ENCODE results near the gene GKAP1.

DNA sequence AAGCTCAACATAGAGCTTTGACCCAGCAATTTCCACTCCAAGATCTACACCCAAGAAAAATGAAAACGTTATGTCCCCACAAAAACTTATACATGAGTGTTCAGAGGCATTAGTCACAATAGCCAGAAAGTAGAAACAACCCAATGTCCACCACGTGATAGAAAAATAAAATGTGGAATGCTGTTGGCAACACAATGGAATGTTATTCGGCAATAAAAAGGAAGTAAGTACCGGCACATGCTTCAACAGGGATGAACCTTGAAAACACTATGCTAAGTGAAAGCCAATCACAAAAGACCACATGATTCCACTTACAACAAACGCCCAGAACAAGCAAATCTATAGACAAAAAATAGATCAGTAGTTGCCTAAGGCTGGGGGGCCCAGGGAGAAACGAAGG lies 115.8 kb downstream of the GKAP1 start:
- TF ChIP-seq EZH2 (IDR thresholded peaks at IDR 0.05; ENCODE audit: borderline replicate concordance, low read length) = no peak
- TF ChIP-seq, protein P1, sequence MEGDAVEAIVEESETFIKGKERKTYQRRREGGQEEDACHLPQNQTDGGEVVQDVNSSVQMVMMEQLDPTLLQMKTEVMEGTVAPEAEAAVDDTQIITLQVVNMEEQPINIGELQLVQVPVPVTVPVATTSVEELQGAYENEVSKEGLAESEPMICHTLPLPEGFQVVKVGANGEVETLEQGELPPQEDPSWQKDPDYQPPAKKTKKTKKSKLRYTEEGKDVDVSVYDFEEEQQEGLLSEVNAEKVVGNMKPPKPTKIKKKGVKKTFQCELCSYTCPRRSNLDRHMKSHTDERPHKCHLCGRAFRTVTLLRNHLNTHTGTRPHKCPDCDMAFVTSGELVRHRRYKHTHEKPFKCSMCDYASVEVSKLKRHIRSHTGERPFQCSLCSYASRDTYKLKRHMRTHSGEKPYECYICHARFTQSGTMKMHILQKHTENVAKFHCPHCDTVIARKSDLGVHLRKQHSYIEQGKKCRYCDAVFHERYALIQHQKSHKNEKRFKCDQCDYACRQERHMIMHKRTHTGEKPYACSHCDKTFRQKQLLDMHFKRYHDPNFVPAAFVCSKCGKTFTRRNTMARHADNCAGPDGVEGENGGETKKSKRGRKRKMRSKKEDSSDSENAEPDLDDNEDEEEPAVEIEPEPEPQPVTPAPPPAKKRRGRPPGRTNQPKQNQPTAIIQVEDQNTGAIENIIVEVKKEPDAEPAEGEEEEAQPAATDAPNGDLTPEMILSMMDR (conservative IDR thresholded peaks at IDR 0.05 in 1 of 2, IDR thresholded peaks at IDR 0.05 in 1 of 2; ENCODE audit: extremely low read depth in 1 of 2, insufficient read depth in 1 of 2, low read depth in 1 of 2, low read length in 2 of 2) = no peak
